ENCODE data around the gene DPYD.
A peak's percentile ranks its signal among the peaks of the same experiment; 100 is the strongest.

DPYD gene

GRCh38 chr1:97845805-97846204, 75.0 kb downstream of the DPYD start:
- DNase-seq (ENCODE audit: low read depth), result no peak
- TF ChIP-seq CTCF (conservative IDR thresholded peaks at IDR 0.05; ENCODE audit: low read length), result no peak

GRCh38 chr1:97844552-97845089, 76.2 kb downstream of the DPYD start:
- H3K4me3 ChIP-seq (ENCODE audit: low read length), result no peak overlapping the region
- DNase-seq (ENCODE audit: low read depth), result no peak
- no peak for TF ChIP-seq CTCF (conservative IDR thresholded peaks at IDR 0.05; ENCODE audit: low read length)

More at GRCh38 chr1:97845805-97846204, 75.0 kb downstream of the DPYD start:
- H3K4me3 ChIP-seq (ENCODE audit: low read length), result no peak overlapping the region

GRCh38 chr1:97841338-97841737, 79.5 kb downstream of the DPYD start:
- no peak for DNase-seq (ENCODE audit: low read depth)
- H3K4me3 ChIP-seq (ENCODE audit: low read length), result no peak overlapping the region
- TF ChIP-seq CTCF (conservative IDR thresholded peaks at IDR 0.05; ENCODE audit: low read length), result no peak

- no peak for DNase-seq (ENCODE audit: low read depth)
Observed at GRCh38 chr1:97837161-97837560, 83.7 kb downstream of the DPYD start.

GRCh38 chr1:97834899-97835298, 85.9 kb downstream of the DPYD start:
- no peak for DNase-seq (ENCODE audit: low read depth)
- no peak overlapping the region for H3K4me3 ChIP-seq (ENCODE audit: low read length)
- TF ChIP-seq CTCF (conservative IDR thresholded peaks at IDR 0.05; ENCODE audit: low read length), result no peak

More at GRCh38 chr1:97837161-97837560, 83.7 kb downstream of the DPYD start:
- no peak for TF ChIP-seq CTCF (conservative IDR thresholded peaks at IDR 0.05; ENCODE audit: low read length)
- no peak overlapping the region for H3K4me3 ChIP-seq (ENCODE audit: low read length)

- no peak for TF ChIP-seq CTCF (conservative IDR thresholded peaks at IDR 0.05; ENCODE audit: low read length)
- H3K4me3 ChIP-seq (ENCODE audit: low read length), result no peak overlapping the region
- DNase-seq (ENCODE audit: low read depth), result no peak
Observed at GRCh38 chr1:97833881-97834280, 87.0 kb downstream of the DPYD start.

- H3K4me3 ChIP-seq (ENCODE audit: low read length), result no peak overlapping the region
- peak; percentile 30 for DNase-seq (ENCODE audit: low read depth)
Observed at GRCh38 chr1:97832481-97832880, 88.4 kb downstream of the DPYD start.

More at GRCh38 chr1:97832481-97832880, 88.4 kb downstream of the DPYD start:
- no peak for TF ChIP-seq CTCF (conservative IDR thresholded peaks at IDR 0.05; ENCODE audit: low read length)

Measured in AG10803 (cell line).